GM18867 (cell line): ENCODE measurements around the gene TBC1D19.
"Not testable (repeated sequence)": the region's sequence is repeated elsewhere in the genome, so short reads cannot be mapped to it uniquely, and the experiment has no call there.

ENCODE experiments used
- ATAC-seq: cut with Tn5 transposase; IDR thresholded peaks from one replicate; pipeline ENCODE4 v1.9.1; 2021; ENCODE audit warnings: mild to moderate bottlenecking, moderate library complexity; ENCODE audit not compliant: unreplicated experiment

Gene TBC1D19

GRCh38 chr4:26583865-26584652, at the start of gene TBC1D19:
Gene TBC1D19 (plus strand): TSS chr4:26584084. CDS start chr4:26584194, 110 bp downstream.
- ATAC-seq: peak; percentile 100

- no peak for ATAC-seq
These were observed 40.9 kb upstream of the TBC1D19 start for GRCh38 chr4:26542991-26543390.

- no peak for ATAC-seq
These were observed 39.5 kb upstream of the TBC1D19 start for GRCh38 chr4:26544421-26544820.

- not testable (repeated sequence) for ATAC-seq
These were observed 35.5 kb upstream of the TBC1D19 start for GRCh38 chr4:26548379-26548778.

GRCh38 chr4:26557164-26557563, 26.7 kb upstream of the TBC1D19 start:
- ATAC-seq: no peak

- ATAC-seq: no peak
These were observed 25.6 kb upstream of the TBC1D19 start for GRCh38 chr4:26558166-26558895.

- no peak for ATAC-seq
These were observed 17.8 kb upstream of the TBC1D19 start for GRCh38 chr4:26566133-26566532.

GRCh38 chr4:26568446-26568994, 15.4 kb upstream of the TBC1D19 start:
- no peak for ATAC-seq

GRCh38 chr4:26570596-26570995, 13.3 kb upstream of the TBC1D19 start:
- ATAC-seq: no peak

- no peak for ATAC-seq
These were observed 10.5 kb upstream of the TBC1D19 start for GRCh38 chr4:26573389-26573794.

- ATAC-seq: no peak
These were observed 9.3 kb upstream of the TBC1D19 start for GRCh38 chr4:26574563-26574962.

GRCh38 chr4:26576231-26576739, 7.6 kb upstream of the TBC1D19 start:
- no peak for ATAC-seq

- no peak for ATAC-seq
These were observed 6.8 kb upstream of the TBC1D19 start for GRCh38 chr4:26577066-26577465.

GRCh38 chr4:26579169-26579568, 4.7 kb upstream of the TBC1D19 start:
- no peak for ATAC-seq

- ATAC-seq: not testable (repeated sequence)
These were observed 2.5 kb upstream of the TBC1D19 start for GRCh38 chr4:26581341-26581740.

GRCh38 chr4:26583538-26583864, 383 bp upstream of the TBC1D19 start:
- peak; percentile 64 for ATAC-seq

GRCh38 chr4:26584725-26585124, 841 bp downstream of the TBC1D19 start:
- ATAC-seq: no peak

GRCh38 chr4:26589705-26590104, 5.8 kb downstream of the TBC1D19 start:
- no peak for ATAC-seq

- no peak for ATAC-seq
These were observed 6.8 kb downstream of the TBC1D19 start for GRCh38 chr4:26590639-26591038.

GRCh38 chr4:26593557-26593956, 9.7 kb downstream of the TBC1D19 start:
- ATAC-seq: not testable (repeated sequence)

GRCh38 chr4:26594371-26594770, 10.5 kb downstream of the TBC1D19 start:
- no peak for ATAC-seq

GRCh38 chr4:26594778-26595177, 10.9 kb downstream of the TBC1D19 start:
- ATAC-seq: no peak
